NCI-H345 treated with DMSO at 0.1 percent for 48 hours (cell line): ENCODE results near the gene ACOT7.

Experiments
- DNase-seq: peaks from one replicate; lab custom pipeline; 2025; ENCODE audit not compliant: unreplicated experiment; lab: John Stamatoyannopoulos, UW

Gene ACOT7

DNA sequence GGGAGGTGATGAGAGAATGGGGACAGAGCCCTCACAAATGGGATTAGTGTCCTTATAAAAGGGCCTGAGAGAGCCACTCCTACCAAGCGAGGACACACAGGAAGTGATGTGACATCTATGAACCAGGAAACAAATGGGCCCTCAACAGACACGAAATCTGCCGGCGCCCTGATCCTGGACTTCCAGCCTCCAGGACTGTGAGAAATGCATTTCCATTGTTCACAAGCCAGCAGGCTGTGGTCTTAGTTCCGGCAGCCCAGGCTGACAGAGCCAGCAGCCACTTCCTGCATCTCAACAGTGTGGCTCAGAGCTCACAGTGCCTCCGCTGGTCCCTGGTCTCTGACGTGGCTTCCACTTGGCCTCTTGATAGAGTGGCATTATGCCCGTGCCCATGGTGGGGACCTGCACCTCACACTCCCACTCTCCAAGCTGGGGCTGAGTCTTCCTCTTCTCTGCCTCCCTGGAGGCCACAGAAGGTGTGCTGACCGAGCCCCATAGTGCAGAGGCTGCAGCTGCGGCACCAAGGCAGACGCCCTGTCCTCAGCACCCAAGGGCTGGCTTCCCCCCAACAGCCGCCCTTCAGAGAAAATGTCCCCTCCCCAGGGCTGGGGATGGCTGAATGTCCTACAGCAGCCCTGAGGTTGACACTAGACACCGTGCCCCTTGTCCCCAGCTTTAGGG is 44.9 kb downstream of the ACOT7 start:
- no peak for DNase-seq

DNA sequence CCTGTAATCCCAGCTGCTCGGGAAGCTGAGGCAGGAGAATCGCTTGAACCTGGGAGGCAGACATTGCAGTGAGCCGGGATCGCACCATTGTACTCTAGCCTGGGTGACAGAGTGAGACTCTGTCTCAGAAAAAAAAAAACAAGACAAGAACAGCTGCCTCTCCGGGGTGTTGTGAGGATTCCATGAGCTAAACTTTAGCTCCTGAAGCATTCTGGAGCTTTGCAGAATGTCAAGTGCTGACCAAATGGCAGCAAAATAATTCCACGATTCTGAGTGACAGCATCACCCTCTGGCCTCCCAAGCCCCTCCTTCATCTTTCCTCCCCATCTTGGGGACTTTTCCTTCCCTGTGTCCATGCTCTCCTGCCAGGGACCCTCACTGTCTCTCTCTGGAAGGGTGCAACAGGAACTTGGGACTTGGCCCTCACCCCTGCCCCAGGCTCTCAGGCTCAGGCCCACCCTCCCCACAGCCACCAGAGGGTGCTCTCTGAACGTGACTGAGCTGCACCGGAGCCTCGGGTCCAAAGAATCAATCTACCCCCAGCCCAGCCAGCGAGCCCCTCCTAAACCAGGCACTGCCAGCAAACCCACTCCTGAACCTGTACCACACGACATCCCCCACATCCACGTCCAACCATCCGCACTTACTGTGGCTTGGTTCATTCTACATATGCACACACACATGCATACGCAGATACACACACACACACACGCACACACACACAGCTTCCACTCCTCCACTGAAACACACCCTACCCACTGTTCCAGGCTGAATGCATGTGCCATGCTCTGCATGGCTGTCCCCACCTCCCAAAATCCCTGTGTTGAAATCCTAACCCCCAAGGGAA is 45.7 kb downstream of the ACOT7 start:
- no peak for DNase-seq

DNA sequence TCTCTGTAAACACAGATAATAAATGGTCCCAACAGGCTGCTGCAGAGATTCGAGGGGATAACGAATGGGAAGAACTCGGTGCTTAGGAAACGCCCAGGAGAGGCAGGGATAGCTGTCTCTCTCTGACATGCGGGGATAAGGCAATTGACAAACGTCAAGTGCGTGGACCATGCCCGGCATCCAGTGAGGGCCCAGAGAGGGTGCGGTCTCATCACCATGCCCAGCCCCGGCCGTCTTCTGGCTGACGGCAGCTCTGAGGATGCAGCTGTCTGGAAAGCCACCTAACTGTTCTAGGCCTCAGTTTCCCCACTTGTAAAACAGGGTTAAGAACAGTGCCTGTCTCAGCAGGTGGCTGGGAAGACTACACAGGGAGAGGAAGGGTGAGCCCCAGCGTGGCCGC is 48.1 kb downstream of the ACOT7 start:
- DNase-seq, result no peak

DNA sequence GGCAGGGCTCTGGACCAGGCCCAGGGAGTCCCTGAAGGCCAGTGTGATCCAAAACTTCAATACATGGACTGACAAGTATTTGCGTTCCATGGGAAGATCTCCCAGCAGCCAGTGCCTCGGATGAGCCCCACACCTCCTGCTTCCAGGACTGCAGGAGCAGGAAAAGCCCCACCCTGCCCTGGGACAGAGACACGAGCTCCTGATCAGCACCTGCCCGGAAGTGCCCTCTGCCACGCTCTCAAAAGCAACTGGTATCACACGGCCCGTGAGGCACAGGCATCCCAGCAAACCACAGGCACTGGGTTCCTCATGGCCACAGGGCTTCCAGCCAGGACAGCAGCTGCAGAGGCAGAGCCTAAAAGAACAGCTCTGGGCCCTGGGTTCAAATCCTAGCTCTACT is 48.6 kb downstream of the ACOT7 start:
- DNase-seq, result no peak

DNA sequence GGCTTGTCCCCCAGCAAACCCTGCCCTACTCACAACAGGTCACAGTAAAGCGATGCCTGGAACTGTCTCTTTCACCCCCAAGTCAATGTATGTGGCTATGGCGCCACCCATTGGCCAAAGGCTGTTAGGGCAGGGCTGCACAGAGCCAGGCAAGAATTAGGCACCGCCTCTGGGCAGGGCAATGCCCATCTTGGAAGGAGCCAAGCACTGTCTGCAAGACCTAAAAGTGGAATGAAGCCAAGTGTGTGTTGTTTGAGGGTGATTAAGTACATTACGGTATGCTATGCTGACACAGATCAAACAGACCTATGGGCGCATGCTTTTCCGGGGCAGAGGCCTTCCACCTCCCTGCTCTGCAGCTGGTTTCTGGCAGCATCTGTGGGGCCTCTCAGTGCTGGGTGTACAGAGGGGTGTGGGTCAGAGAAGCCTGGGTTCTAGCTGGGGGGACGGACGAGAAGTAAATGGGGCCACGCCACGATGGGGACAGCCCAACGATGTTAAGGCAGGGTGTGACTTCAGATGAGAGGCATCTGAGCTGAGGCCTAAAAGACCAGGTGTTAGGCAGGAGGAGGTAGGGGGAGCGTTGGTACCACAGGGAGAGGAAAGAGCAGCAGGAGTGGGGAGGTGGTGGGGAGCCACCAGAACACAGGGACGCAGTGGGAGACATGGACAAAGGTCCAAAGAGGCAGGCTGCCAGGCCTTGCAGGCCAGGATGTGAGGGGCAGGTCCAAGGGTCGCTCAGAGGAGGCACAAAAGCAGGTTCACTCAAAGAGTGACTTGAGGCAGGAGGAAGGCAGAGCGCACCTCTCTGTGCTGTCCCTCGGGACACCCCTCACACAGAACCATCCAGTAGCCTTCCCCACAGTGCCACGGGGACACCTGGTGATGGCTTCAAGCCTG is 49.8 kb downstream of the ACOT7 start:
- DNase-seq, result no peak

DNA sequence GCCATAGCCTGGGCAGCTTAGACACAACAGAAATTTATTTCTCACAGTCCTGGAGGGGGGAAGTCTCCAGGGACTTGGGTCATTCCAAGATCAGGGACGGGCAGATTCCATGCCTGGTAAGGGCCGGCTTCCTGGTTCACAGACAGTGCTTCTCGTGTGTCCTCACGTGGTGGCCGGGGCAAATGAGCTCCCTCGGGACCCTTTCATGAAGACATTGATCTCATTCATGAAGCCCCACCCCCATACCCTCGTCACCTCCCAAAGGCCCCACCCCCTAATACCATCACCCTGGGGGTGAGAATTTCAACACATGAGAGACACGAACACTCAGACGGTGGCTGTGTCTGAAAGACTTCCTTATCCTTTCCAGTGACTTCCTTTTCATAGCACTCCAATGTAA is 51.5 kb downstream of the ACOT7 start:
- no peak for DNase-seq

DNA sequence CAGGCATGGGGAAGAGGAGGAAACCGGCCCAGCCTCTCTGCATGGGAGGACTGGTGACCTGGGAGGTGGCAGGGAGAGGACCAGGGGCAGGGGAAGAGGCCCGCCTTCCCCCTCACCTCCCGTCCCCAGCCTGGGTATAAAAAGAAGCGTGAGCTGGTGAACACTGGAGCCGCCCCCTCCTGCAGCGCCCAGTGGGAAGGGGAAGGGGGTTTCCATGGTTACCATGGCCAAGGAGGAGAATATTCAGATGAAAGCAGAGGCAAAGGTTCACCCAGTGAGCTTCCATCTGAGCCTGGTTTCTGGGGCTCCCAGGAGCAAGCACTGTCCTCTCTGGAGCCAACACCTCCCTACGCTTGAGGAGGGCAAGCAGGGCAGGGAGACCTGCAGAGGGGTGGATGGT is 54.9 kb downstream of the ACOT7 start:
- DNase-seq, result no peak

DNA sequence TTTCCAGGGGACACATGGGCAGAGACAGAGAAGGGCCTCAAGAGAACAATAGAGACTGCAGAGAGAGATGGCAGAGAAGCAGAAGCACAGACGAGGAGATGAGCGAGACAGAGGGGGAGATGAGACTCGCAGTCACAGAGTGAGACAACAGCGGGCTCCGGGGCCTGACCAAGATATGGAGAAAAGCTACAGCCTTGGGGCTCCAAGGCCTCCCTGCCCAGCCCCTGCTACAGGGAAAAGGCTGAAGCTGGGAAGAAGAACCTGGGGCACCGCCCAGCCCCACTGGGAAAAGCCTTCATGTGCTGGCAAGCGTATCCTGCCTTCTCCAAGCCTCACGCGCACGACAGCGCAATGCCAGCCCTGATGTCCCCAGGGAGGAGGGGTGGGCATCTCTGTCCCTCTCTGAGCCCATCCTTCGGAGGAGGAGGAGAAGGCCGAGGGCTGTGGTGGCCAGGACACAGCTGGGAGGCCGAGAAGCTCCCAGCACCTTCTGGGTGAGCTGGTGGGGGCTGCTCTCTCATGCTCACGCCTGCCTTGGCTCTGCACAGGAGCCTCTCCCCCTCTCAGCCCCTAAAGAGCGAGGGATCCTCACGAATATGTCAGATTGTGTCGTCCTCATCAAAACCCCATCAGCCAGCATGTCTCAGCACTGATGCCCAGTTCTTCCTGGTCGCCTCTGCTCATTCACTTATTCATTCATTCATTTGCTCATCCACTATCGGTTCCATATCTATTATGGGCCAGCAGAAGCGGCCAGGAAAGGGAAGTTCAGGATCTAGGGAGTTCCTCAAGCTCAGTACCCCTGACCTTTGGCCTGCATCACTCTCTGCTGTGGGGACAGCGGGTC is 56.6 kb downstream of the ACOT7 start:
- no peak for DNase-seq

DNA sequence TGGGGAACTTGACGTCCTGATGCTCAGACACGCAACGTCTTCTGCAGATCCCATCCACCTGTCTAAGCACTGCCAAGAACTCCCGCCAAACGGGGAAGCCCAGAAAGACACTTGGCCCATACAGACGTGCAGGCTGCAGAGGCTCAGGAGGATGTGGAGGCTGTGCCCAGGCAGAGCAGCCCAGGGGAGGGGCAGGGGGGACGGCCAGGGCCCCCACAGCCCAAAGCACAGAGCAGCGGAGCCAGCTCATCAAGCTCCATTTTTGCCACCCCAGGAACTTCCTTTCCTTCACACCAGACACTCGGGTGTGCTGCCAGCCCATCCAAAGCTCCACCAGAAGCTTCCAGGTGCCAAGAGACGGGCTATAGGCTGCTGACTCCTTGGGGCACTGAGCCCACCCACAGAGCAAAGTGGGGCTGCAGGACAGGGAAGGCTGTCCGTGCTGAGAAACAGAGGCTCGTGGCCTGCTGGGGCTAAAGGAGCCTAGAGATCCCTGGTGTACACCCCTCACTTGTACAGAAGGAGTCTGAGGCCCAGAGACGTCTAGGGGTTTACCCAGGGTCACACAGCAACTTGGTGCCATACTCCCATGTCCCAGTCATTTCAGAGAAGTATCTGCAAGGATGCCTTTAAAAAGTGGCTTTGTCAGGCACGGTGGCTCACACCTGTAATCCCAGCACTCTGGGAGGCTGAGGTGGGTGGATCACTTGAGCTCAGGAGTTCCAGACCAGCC is 59.1 kb downstream of the ACOT7 start:
- no peak for DNase-seq

DNA sequence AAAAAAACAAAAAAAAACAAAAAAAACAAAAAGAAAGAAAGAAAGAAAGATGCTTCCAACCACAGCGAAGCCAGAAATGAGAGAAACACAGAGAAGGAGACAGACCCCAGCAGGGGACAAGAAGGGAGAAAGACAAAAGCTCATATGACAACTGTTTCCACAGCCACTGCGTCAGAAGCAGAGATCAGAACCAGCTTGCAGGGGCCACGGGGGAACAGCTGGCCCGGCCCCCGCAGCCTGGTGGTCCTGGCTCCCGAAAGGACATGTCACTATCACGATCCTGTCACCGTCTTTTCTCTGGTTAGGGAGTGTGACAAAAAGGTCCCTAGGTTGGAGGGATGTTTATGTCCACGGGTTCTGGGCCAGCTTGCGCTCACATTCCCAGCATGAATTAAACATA is 60.7 kb downstream of the ACOT7 start:
- no peak for DNase-seq

DNA sequence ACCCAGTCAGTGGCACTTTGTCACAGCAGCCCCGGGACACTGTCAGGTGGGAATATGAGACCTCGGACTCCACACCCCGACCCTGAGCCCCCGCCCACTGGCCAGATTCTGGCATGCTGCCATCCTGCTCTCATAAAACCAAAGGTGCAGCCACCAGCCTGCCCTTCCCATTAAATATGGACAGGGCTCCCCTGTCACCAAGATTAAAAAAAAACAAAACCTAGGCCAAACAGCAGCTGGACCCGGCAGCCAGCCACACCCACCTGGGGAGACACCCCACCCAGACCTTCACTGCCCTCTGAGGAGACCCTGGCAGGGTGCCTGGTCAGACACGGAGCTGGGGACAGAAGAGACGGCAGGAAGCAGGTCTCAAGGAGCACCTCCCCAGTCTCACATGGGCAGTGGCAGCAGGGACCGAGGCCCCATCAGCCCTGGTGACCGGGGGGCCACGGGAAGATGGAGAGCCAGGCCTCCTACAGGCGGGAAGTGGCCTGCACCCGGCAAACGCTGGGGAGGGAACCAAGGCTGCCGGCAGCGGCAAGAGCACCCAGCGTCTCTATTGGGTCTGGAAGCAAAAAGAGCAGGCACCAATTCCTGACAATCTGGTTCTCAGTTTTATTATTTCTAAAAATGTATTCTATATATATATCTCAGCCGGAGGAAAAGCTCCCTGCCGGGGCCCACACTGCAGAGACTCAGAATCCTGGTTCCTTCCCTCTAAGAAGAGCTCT is 61.9 kb downstream of the ACOT7 start:
- no peak for DNase-seq

DNA sequence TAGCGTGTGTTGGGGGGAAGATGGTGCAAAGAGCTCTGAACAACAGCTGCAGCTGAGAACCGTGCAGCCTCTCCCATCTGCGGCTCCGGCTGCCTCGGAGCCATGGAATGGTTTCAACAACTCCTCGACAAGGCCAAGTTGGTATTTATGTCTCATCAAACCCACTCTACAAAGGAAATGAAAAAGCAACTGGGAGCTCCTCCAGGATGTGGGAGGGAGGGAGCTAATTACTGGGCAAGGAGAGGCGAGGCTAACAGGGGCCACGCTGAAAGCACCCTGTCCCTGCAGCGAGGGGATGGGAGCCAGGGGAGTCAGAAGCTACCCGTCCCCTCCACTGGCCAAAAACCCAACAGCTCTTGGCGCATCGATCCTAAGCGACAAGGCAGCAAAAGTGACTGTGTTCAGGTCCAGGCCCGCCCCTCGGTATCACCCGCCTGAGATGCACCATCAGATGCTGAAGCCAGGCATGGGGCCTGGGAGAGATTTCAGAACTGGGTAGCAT is 63.1 kb downstream of the ACOT7 start:
- no peak for DNase-seq

DNA sequence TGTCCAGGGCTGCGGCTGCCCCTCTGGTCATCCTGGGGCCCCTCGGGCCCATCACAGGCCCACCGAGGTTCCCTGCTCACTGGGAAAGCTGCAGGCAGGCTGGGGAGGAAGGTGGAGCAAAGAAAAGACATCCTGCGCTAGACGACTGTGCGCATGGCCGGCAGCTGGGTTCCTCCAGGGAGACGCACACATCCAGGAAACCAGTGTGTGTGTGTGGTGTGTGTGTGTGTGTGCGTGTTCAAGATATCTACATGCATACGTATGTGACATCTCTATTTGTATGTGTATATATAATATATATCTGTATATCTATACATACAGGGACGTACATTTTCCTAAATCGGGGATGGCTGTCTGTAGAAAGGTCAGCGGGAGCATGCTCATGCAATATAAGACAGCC is 63.7 kb downstream of the ACOT7 start:
- DNase-seq, result no peak

DNA sequence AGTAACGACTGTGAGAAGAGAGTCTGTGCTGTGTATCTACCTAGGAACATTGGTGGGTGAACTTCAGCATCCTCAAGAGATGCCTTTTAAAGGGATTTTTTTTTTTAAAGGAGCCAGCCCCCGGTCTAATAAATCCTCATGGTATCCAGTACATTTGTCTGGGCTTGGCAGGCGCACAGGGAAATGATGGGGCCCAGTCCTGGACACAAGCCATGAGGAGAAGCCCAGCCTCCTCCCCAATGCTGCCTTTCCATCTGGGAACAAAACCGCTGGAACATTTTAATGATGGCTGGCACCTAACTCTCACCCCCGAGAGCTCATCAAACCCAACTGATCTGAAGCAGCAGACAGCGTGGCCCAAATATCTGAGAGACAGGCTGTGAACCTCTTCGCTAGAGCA is 64.2 kb downstream of the ACOT7 start:
- no peak for DNase-seq

DNA sequence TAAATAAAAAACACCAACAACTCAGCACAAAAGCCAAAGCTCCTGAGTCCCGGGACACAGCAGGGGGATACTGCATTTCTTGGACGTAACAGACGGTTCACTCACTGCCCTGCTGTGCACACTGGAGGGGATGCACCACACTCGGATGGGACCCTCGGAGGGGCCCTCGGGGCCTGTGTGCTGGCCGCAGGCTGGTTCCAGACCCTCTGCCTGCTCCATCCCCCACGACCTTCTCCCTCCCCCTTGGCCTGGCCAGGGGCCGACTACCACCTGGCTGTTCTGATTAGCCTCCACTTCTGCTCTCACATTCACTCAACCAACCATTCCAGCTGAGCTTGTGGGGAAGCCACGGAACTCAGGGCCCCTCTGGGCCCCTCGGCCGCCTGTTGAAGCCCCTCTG is 64.9 kb downstream of the ACOT7 start:
- no peak for DNase-seq

DNA sequence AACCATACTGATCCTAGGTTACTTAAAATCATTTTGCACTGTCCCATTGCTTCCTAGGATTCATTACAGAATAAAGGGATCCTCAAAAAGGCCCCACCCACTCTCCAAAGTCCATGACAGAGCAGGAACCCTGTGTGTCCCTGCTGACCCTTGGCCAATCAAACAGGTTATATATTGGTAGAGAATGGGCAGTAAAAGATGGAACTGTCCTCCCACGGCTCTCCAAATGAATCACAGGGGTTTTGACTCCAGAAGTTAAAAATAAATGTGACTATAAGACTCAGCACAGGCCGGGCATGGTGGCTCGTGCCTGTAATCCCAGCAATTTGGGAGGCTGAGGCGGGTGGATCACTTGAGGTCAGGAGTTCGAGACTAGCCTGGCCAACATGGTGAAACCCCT is 65.5 kb downstream of the ACOT7 start:
- no peak for DNase-seq

DNA sequence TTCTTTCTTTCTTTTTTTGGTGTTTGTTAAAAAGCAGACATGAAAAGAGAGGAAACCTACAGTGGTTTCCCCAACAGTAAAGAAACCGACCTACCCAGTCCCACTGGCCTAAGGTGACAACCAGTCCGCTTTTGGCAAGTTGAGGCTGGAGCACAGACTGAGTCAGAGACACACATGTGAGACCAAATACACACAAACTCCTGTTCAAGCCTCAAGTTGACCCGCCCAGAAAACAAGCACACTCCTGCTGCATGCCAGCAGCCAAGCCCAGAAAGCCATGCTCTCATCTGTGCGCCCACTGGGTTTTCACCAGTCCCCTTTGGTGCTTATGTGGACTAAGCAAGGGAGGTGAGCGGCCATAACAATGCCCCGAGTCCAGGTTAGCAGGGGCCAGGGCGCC is 68.1 kb downstream of the ACOT7 start:
- no peak for DNase-seq

DNA sequence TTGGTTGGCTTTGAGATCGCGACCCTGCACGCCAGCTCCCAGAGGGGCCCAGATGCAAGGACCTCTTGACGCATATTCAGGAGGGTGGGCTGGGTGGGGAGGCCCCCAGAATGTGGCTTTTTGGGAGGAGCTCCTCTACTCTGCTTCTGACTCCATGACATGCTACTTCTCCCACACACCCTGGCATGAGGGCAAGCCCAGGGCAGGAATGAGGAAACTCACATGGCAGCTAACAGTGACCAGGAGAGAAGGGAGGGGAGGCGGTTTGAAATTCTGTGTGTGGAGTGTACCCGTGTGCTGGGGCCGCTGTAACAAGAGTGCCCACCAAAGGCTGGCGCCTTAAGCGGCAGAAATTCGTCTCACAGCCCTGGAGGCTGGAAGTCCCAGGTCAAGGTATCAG is 71.4 kb downstream of the ACOT7 start:
- no peak for DNase-seq

DNA sequence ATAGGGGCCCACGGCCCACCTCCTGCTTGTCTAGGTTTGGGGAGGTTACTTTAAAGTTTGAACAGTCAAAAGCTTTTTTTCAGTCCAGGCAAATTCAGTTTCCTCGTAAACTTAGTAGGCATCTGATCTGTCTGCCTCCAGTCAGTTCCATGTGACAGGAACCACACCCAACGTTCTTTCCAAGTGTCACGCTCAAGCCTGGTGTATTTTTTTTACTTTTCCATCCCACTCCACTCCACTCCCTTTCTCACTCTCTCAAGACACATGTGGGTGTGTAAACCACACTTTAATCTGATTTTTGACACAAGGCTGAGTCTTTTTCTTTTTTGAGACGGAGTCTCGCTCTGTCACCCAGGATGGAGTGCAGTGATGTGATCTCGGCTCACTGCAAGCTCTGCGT is 72.4 kb downstream of the ACOT7 start:
- DNase-seq, result no peak
